GM21515 (cell line): Measurements from ENCODE around the gene KRTAP16-1.

Experiments
- ATAC-seq: cut with Tn5 transposase; IDR thresholded peaks from one replicate; pipeline ENCODE4 v1.9.1; 2021; ENCODE audit not compliant: unreplicated experiment

Gene KRTAP16-1

DNA sequence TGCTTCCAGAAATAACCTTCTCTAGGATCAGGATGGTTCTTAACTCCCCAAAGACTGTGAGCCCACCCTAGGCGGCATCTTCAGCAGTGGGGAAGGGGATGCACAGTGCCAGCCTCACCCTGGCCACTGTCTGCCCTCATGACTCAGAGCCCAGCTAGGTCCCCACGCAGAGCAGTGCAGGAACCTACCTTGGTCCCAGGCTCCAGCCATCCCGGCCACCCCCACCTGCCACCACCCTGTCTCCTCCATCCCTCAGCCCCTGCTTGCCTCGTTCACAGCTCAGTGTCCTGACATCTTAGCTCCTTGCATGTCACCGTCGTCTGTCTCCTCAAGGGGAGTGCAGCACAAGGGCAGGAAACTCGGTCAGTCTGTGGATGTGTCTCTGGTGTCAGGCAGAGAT lies 22.5 kb upstream of the KRTAP16-1 start:
- no peak for ATAC-seq

DNA sequence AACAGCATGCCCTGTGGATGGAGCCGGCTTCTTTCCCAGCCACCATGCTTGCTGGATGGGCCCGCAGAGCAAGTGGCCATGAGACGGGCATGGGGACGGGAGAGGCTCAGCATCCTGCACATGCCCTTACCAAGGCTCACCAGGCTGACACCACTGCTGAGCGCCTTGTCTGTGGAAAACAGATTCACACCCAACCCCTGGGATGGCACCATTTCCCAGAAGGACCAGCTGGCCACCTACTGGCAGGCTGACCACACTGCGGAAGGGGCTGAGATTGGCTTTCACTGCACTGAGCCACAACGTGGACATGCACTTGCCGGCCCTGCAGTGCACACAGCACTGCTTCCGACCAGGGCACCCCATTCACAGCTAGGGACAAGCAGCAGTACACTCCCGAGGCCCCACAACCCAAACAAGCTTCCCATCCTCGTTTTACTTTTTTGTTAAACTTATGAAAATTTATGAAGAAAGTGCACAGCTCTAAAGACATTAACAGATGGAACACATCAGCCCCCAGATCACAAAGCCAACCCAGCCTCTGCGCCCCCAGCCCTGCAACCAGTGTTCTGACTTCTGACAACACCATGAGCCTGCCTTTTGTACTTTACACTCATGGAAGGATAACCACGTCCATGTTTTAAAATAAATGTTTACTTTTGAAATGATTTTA lies 20.3 kb upstream of the KRTAP16-1 start:
- no peak for ATAC-seq

DNA sequence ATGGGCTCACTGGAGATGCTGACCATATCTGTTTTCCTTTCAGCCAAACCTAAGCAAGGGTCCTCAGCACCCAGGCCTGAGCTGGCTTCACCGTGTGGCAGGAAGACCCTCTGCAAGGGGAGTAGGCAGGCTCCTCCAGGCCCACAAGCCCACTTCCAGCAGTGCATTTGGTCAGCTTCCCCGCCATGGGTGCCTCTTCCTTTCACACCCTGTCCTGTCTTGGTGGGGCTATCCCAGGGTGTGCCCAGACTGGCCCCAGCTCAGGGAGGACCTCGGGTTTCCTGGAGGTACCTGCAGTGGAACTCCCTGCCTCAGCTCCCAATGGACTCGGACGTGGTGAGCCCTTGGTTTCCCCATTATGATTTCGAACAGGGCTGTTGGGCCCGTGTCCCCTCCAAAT lies 19.1 kb upstream of the KRTAP16-1 start:
- ATAC-seq, result no peak

DNA sequence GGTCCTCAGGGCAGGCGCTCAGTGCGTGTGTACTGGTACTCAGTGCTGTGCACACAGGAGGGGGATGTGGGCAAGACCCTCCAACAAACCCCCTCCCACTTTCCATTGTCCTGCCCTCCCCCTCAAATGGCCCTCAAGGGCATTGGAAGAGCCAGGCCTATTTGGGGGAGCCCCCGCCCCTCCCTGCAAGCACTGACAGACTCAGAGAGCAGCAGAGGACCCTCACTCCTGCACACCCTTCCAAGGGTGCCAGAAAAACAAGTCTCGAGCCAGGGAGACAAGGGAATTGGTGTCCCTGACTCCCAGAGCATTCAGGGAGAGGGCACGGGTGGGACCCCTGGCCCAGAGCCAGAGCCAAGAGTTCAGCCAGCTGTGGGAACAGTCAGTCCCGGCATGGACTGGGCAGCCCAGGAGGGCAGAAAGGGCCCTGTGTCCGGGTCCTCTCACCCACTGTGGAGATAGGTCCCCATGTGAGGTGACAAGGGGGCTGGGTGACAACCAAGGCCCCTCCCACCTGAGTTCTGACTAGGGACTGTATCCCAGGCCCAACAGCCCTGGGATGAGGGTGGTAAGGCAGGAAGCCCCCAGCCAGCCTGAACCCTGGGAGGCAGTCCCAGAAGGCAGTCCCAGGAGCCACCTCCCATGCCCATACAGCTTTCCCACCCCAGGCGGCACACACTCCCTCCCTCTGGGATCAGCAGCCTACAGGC lies 18.5 kb upstream of the KRTAP16-1 start:
- no peak for ATAC-seq

DNA sequence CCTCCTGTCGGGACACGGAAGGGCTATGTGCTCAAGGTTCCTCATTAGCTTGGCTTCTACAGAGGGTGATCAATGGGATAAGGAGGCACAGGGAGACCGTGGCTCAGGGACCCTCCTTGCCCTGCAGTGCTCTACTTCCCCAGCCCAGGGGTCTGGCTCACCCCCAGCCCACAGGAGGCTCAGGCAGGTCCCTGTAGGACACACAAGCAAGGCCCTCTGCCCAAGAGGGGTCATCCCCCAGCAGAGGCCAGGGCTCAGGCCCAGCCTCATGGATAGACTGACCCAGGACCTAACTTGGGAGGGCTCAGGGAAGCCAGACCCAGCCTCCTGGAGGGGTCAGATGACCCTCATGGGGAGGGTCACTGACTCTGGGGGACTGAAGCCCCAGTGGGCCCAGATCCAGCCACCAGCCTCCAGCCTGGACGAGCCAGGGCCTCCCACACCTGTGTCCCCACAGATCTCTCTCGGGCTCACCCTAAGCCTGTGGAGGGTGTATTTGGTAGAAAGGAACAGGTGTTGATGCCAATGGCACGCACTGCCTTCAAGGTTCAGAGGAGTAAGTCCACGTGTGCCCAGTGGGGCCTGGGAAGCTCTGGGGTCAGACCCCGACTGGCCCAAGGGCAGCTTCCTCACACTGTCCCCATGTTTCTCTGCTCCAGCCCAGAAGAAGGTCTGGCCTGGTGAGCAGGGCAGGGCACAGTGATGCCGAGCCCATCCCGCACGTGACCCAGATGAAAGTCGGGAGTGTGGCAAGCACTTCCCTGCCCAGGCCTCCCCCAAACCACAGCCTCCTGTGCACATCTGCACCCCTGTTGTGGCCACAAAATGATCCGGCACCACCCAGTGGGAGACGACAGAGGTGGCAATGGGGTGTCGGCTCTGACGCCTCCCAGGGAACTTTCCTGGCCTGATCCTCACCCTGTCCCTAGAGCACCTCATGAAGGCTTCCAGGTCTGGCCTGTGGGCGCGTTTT lies 17.4 kb upstream of the KRTAP16-1 start:
- ATAC-seq, result no peak

GRCh38 chr17:41325611-41326010 lies 16.5 kb upstream of the KRTAP16-1 start:
- no peak for ATAC-seq

GRCh38 chr17:41325126-41325525 lies 16.0 kb upstream of the KRTAP16-1 start:
- ATAC-seq, result no peak

GRCh38 chr17:41324180-41325075 lies 15.3 kb upstream of the KRTAP16-1 start:
- no peak for ATAC-seq

GRCh38 chr17:41322903-41323895 lies 14.1 kb upstream of the KRTAP16-1 start:
- ATAC-seq, result no peak

DNA sequence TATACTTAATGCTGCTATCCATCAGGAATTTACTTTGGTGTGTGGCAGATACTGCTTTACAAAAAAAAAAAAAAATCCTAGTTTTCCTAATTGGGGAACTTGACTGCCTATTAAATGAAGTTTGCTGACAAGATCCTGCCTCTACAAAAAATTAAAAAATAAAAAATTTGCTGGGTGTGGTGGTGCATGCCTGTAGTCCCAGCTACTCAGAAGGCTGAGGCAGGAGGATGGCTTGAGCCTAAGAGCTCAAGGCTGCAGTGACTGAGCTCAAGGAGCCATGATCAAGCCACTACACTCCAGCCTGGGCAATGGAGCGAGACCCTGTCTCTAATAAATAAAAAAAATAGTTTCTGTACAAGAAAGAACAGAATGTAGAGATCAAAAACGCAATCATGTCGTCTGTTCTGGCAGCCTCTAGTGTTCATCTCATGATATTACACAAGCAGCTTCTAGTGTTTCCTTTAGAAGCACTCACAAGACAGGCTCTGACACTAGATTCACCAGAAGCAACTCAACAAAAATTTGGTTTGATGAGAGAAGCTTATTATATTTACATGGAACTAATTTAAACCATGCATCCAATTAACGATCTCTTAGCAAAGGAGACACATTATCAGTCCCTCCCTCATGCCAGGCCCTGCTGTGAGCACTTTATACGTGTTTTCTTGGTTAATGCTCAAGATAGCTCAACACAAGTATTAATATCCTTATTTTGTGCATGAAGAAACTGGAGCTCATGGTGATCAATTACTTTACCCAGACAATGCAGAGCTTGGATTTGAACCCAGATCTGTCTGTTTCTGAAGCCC lies 13.2 kb upstream of the KRTAP16-1 start:
- ATAC-seq, result no peak

DNA sequence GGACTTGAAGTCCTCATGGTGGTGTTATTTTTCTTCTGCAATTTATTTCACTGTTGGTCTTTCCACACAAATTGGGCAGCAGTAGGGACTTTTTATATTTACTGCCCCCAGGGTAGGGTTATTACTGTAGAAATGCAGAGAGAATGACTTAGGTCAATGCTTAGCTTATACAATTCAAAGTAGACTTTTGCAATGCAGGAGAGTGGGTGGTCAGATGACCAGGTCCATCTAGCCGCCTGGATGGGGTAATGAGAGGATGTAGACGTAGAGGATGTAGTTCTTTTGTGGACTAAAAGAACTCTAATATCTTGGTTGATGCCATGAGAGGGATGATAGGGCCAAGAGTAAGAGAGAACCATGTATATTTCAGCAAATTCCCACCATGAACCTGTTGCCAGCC lies 9.1 kb upstream of the KRTAP16-1 start:
- ATAC-seq, result no peak

DNA sequence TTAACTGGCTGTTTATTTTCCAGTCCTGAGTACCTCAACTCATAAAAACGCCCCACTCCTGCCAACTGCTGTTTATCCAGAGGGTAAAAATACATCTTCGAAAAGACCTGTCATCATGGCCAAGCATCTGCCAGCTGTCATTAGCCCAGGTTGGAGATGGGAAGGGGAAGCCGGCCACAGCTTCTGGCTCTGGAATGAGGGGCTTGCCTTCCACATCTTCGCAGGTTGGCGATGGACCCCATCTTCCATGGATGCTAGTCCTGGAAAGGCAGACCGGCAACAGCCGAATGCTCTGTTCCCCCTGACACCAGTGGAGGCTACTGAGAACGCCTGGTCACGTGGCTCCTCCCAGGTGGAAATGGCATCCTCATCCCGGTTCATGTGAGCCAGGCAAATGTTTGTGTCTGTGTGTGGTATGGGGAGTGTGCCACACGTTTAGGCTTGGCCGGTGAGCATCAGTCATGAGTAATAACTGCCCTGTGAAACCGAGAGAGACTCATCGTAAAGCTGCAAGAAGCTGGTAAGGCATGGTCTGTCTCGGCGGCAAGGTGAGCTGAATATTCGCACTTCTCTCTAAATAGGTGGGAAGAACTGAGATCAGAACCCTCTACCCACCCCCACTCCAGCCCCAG lies 6.8 kb upstream of the KRTAP16-1 start:
- no peak for ATAC-seq

GRCh38 chr17:41315204-41315794 lies 6.2 kb upstream of the KRTAP16-1 start, which contains the start of gene KRTAP17-1:
KRTAP17-1 (minus strand) TSS chr17:41315710; CDS start chr17:41315650, 60 bp downstream.
- no peak for ATAC-seq

- ATAC-seq, result no peak
Observed at GRCh38 chr17:41311111-41311510, 2.0 kb upstream of the KRTAP16-1 start.

GRCh38 chr17:41308251-41308917 lies 725 bp downstream of the KRTAP16-1 start:
- no peak for ATAC-seq

DNA sequence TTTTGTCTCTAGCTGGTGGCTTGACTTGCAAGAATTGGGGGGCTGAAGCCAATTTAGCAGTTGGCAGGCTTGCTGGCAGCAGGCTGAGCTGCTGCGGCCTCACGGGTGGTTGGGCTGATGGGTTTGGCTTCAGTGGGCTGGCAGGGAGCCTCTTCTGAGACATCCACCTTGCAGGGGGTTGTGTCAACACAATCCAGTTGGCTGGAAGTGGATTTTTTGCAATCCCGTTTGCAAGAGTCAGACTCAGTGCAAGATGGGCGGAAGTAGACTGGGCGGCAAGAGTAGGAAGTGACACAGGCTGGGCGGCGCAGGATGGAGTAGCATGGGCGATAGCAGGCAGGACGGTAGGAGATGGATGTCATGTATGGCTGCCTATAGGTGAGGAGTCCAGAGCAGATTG lies 1.5 kb downstream of the KRTAP16-1 start:
- ATAC-seq, result no peak

DNA sequence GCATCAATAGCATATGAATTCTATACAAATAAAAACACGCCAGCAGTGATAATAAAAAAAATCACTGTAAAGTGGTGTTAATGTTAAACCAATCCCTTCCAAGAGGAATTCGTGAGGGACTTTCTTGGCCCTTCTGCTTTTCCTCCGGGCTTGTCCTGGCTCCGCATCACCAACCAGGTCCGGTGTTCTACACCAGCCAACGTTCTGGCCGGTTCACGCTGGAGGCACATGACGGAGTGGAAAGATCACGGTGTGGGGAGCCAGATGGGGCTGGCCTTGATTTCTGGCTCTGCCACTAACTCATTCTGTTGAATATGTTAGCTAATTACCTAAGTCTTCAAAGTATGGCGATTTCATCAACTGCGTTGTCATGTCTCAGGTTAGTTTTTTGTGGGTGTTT lies 5.0 kb downstream of the KRTAP16-1 start:
- ATAC-seq, result no peak
